Measurements from ENCODE around the gene ESR1.

DNA sequence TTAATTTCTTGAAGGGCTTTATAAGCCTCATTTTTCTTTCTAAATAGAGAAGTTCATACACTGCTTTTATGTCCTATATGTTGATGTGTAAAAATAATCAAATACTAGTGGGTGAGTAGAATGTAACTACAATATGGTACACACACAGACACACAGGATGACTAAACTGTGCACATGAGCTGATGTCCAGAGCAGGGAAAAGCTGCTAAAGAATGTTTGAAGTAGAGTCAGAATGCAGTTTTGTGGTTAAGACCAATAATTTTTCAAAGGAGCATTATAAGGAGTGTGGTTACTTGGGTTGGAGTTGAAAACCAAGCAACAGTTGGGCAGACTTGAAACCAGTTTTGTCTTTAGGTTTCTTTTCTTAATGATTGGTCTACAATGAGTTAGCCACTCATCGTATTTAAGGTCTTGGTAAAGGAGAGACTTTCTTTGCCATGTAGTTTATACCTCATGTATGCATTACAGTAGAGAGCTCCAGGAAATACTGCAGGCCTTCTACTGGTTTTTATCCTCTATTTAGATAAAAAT is 196.6 kb downstream of the ESR1 start:
- TF ChIP-seq, protein P1, sequence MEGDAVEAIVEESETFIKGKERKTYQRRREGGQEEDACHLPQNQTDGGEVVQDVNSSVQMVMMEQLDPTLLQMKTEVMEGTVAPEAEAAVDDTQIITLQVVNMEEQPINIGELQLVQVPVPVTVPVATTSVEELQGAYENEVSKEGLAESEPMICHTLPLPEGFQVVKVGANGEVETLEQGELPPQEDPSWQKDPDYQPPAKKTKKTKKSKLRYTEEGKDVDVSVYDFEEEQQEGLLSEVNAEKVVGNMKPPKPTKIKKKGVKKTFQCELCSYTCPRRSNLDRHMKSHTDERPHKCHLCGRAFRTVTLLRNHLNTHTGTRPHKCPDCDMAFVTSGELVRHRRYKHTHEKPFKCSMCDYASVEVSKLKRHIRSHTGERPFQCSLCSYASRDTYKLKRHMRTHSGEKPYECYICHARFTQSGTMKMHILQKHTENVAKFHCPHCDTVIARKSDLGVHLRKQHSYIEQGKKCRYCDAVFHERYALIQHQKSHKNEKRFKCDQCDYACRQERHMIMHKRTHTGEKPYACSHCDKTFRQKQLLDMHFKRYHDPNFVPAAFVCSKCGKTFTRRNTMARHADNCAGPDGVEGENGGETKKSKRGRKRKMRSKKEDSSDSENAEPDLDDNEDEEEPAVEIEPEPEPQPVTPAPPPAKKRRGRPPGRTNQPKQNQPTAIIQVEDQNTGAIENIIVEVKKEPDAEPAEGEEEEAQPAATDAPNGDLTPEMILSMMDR (IDR thresholded peaks at IDR 0.05; ENCODE audit: low read length), result no peak
- TF ChIP-seq EZH2phosphoT487 (IDR thresholded peaks at IDR 0.05; ENCODE audit: low read length) (no peak), EZH2 (optimal IDR thresholded peaks at IDR 0.05; ENCODE audit: low read depth, low read length) (no peak)

Measured in MM.1S (cell line).